Measurements from ENCODE around the gene SIVA1.

SIVA1 gene

DNA sequence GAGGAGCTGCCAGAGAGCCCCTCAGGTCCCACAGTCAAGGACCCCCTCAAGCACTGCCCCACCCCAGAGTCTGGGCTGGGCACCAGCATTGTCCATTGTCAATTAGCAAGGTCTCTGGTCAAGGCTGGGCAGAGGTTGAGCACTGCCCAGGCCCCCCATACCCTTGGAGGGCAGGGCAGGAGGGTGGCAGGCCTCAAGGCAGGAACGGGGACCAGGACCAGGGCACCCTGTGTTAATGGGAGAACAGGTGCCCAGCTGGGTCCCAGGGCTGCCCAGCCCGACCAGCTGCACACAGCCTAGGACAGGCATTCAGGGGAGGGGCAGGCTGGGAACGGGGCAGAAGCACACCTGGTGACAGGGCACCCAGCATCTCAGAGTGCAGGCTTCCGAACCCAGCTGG, 18.4 kb downstream of the SIVA1 start:
- DNase-seq (ENCODE audit: low read depth in 2 of 2) = no peak

DNA sequence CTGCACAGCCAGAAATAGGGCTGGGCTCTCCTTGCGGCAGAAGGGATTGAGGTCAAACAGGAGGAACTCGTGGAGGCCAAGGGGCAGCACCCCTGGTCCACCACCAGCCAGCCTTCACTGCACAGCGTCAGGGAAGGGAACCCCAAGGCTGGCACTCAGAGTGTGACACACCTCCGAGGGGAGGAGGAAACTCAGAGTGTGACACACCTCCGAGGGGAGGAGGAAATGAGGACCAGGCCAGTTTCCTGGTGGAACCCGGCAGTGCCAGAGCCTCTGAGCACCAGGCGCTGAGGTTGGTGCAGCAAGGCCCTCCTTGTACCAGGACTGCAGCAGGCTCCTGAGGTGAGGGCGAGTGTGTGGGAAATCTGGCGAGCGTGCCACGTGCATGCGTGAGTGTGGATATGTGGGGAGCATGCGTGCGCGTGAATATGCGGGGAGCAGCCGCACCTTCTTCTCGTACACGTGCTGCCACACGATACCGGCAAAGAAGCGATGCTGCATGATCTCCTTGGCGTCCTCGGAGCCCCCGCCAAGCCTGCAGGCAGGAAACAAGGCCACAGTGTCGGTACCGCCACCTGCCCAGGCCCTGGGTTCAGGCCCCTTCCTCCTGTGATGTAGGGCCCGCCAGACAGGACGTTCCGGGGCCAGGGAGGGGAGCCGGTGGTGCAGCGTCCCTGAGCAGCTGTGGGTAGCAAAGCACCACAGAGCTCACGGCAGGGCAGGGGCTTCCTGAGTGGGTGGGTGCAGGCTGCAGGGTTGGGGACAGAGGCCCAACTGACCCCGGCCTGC, 19.2 kb downstream of the SIVA1 start:
- DNase-seq (ENCODE audit: low read depth in 2 of 2) = no peak

DNA sequence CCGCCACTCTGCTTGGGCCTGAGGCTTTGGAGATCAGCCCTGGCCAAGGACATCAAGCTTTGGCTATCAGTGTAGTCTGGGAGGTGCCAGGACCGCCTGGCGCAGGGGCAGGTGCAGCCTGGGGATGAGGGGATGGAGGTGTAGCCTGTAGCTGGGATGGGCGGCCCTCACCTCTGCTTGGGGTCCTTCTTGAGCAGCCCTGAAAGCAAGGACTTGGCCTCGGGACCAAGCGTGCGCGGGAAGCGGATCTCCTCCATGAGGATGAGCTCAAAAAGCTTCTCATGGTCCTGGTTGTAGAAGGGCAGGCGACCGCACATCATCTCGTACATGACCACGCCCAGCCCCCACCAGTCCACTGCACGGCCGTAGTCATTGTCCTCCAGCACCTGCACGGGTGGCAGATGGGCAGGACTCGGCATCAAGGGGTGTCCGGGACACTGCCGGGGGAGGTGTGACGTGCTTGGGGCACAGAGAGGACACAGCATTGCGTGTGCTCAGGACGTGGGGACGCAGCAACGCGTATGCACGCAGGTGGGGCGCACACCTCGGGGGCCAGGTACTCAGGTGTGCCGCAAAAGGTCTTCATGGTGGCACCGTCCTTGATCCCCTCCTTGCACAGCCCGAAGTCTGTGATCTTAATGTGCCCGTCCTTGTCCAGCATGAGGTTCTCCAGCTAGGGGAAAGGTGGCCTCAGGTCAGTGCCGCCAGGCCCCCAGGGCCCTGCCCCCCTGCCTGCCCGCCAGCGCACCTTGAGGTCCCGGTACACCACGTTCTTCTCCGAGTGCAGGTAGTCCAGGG, 20.0 kb downstream of the SIVA1 start:
- no peak for DNase-seq (ENCODE audit: low read depth in 2 of 2)

DNA sequence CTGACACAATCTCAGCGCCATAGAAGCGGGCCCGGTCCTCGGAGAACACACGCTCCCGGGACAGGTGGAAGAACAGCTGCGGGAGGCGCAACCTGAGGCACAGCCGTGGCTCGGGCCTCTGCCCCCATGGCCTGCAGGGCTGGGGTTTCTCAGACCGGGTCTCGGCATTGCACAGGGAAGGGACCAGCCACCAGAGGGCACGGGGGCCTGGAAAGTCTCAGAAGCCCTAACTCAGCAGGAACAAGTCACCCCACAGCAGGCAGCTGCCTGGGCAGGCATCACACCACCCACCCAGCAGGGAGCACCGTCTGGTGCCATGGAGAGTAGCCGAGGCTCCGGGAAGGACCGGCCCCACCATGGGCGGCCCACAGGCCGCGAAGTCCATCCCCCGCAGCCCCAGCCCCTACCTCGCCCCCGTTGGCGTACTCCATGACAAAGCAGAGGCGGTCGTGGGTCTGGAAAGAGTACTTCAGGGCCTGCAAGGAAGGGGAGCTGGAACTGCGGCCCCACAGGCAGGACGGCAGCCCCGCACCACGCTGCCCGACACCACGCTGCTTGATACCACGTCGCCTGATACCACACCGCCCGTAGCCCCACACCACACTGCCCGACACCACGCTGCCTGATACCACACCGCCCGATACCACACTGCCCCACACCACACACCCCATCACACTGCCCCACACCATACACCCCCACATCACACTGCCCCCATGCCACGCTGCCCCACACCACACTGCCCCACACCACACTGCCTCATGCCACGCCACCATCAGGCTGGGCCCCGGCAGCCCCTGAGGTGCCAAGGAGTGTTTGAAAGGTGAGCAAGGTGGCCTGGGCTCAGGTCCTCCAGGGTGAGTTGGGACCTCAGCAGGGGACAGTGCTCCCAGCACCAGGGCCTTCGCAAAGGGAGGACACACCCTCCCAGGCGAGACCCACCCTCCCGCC, 20.8 kb downstream of the SIVA1 start:
- DNase-seq (ENCODE audit: low read depth in 2 of 2) = no peak

DNA sequence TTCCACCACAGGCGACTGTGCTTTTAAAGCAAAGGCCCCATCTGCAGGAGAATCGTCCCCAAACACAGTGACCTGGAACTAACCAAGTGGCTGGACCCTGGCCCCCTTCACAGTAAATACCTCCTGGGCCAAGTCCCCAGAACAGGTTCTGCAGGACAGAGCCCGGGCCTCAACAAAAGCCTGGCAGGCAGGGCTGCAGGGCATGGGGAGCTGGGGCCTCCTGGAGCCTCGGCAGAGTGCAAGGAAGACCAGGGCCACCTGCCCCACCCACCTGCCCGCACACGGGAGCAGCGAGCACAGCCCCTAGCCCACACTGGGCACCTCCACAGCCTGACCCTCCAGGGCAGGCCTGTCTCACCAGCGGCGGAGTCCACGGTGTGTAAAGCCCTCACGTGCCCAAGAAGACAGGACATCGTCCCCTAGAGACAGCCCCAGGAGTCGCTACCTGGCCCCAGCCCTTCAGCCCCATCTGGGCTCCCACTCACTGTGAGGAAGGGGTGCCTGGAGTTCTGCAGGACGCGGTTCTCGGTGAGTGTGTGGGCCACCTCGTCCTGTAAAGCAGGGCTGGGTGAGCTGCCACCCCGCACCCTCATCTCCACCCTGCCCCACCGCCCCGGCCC, 21.6 kb downstream of the SIVA1 start:
- DNase-seq (ENCODE audit: low read depth in 2 of 2) = no peak

DNA sequence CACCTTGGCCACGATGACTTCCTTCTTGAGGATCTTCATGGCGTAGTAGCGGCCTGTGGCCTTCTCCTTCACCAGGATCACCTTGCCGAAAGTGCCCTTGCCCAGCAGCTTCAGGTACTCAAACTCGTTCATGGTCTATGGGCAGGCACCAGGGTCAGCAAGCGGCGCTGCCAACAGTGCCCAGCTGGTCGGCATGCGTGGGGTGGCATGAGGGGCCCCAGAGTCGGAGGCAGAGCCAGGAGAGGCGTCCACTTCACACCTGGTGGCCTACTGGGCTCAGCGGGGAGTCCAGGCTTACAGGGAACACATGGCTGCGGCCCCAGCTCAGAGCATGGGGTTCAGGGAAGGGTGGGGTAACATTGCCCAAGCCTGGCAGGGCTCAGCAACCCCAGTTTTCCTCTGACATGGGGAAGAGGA, 22.1 kb downstream of the SIVA1 start:
- DNase-seq (ENCODE audit: low read depth in 2 of 2) = no peak

DNA sequence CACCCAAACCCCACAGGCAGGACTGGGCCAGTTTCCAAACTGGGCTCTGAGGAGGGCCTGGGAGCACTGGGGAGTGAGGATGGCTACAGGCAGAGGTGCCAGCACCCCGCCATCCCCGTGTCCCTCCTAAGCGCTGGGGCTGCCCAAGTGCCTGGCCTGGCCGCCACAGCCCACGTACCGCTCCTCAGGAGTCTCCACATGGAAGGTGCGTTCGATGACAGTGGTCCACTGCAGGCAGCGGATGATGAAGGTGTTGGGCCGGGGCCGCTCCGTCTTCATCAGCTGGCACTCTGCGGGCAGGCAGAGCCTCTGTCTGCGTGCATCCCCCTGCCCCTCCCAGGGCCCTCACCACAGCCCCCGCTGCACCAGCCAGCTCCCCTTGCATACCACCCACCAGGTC, 23.5 kb downstream of the SIVA1 start:
- no peak for DNase-seq (ENCODE audit: low read depth in 2 of 2)

DNA sequence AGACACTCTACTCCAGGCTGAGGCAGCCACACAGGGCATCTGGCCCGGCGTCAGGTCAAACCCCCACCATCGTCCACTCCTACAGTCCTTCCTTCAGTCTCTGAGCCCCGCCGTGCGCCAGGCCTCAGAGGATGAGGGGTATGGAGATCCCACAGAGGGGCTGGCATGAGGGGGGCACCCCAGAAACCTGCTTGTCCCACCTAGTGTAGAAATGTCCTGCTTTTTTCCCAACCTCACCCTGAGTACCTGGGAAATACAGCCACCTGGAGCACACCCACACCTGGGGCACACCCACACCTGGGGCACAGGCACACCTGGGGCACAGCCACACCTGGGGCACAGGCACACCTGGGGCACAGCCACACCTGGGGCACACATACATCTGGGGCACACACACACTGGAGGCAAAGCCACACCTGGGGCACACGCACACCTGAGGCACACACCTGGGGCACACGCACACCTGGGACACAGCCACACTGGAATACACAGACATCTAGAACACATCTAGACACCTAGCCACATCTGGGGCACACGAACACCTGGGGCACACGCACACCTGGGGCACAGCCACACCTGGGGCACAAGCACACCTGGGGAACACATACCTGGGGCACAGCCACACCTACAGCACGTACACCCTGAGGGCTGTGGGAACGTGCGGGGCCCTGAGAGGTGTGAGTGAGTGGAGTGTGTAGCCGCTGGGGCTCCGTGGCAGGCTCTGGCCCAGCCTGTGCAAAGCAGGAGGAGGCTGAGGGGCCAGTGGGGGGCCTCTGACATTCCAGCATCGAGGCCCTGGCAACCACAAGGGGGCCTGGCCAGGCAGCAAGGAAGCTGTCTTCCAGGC, 24.2 kb downstream of the SIVA1 start:
- DNase-seq (ENCODE audit: low read depth in 2 of 2) = no peak

DNA sequence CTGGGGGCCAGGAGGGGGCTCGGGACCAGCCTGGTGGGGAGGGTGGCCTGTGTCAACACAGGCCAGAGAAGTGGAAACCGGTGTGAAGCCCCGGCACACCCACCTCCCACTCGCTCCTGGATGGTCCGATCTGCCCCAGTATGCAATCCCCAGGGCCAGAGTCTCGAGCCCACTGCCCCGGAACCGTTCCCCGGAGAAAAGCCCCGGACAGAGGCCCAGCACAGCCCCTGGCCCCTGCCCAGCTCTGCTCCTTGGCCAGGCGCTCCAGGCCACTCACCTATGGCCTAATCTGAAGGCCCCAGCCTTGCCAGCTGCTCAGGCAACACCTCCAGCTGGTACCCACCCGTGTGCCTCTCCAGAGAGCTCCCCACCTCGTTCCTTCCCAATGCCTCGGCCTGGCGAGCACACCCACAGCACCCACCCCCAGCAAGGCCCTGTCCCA, 24.9 kb downstream of the SIVA1 start:
- DNase-seq (ENCODE audit: low read depth in 2 of 2) = no peak

DNA sequence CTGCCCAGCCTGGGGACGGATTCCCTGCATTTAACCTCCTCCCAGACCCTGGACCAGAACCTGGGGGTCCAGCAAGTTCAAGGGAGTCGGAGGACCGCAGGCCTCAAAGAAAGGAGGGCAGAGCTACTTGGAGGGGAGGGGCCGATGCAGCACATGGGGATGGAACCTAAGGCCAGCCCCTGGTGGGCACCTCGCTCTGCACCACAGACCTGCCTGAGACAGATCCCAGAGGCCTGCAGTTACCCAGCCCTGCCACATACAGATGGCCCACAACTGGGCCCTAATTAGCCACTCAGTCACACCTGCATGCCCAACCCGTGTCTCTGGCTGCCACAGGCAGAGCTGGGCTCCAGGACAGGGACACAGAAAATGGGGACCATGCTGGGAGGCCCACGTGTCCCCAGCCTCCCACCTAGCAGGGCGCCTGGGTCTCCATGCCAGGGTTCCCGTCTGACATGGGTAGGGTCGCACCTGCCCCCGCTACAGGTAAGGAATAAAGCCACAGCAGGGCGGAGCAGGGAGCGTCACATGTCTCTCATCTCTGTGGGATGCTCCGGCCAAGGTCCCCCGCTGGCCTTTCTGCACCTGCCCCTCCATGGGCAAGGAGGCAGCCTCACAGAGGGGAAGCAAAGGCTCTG, 25.9 kb downstream of the SIVA1 start:
- no peak for DNase-seq (ENCODE audit: low read depth in 2 of 2)

DNA sequence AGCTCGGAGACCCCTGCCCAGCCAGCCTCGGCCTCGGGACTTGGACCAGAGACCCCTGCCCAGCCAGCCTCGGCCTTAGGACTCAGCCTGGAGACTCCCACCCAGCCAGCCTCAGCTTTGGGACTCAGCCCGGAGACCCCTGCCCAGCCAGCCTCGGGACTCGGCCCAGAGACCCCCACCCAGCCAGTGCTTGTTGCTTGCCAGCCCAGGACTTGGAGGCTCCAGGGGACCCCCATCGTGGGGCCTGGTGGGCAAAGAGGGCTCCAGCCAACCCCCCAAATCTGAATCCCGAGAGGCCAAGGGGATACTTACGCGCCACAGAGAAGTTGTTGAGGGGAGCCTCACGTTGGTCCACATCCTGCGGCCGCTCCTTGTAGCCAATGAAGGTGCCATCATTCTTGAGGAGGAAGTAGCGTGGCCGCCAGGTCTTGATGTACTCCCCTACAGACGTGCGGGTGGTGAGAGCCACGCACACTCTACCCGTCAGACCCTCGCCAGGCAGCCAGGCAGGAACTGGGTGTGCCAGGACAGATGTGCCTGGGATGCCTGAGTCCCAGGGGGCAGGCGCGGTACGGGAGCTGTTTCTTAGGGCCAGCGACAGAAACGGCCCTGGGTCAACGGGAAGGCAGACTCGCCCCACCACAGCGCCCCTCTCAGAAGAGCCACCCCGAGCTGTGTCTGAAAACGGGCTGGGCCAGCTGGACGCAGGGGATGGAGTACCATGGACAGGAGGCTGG, 27.0 kb downstream of the SIVA1 start:
- DNase-seq (ENCODE audit: low read depth in 2 of 2) = no peak

DNA sequence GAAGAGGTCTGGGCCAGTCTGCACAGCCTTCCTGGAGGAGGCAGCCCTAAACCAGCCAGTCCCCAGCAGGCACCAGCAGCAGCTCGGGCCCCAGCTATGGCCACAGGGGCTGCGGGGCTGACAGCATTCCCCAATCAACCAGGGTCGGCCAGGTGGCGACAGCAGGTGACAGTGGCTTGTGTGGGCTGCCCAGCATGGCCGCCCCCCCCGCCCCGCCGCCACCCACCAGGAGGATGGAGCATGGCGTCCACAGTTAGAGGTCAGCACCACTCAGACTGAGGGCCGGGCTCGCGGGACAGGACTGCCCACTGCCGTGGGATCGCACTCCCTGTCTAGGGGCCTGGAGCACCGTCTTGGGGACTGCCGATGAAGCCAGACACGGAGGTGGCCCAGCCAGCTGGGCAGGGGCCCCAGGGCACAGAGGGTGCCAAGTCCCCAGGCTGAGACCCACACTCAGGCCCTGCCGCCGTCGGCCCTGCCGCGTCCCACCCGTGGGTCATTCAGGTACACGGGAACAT, 27.6 kb downstream of the SIVA1 start:
- DNase-seq (ENCODE audit: low read depth in 2 of 2) = no peak

DNA sequence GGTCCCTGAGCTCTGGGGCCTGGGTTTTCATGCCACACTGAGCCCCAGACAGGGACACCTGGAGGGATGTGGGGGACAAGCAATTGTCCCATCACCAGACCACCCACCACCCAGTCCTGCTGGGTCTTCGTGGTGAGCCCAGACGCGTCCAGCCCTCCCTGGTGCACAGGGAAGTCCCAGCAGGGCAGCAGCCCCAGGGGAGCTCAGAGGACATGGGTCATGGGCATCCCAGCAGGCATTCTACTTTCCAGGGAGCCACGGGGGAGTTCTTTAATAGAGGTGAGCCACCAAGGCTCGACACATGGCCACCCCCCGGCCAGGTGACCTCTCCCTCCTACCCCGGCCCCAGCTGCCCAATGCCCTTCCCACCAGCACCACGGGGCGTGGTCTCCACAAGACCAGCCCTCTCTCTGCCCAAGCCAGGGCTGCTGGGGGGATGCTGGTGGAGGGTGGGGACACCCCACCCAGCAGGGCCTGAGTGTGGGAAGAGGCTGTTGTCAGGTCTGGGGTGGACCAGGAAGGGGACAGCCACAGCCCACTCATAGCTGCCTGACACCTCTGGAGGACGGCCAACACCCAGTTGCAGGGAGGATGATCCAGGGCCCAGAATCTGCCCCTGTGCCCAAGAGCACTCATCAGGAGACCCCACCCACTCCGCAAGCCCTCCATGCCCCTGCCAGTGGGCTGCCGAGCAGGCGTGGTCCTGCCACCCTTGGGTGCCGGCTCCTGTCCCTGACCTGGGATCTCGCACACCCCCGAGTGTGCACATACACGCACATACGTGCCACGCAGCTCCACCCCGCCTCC, 28.5 kb downstream of the SIVA1 start:
- DNase-seq (ENCODE audit: low read depth in 2 of 2) = no peak

DNA sequence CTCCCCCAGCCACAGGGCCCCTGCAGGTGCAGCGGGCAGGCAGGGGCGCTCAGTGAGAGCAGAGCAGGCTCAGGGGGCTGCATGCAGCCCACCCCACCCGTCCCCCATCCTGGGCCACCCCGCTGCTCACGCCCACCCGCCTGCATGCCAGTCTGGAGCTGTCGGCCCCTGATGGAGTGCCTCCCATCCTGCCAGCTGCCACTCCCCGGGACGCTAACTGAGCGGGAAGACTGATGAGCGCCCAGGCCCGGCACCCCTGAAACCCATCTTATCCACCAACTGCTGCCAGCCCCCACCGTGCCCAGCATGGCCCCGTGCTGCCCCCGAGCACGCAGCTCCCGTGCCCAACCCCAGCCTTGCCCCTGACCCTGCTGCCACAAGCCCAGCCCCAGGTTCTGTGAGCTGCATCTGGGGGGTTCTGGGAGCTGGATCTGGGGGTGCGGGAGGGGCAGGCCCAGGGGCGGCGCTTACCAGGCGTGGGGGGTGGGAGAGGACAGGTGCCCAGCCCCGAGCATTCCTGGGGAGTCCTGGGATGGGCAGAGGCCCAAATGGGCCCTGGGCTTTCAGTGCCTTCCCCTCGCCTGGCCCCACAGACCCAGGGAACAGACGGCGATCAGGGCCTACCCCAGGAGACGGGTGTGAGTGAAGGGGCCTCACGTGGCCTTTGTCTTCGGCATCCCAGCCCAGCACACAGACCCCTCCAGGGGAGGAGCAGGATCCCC, 29.3 kb downstream of the SIVA1 start:
- DNase-seq (ENCODE audit: low read depth in 2 of 2) = no peak

DNA sequence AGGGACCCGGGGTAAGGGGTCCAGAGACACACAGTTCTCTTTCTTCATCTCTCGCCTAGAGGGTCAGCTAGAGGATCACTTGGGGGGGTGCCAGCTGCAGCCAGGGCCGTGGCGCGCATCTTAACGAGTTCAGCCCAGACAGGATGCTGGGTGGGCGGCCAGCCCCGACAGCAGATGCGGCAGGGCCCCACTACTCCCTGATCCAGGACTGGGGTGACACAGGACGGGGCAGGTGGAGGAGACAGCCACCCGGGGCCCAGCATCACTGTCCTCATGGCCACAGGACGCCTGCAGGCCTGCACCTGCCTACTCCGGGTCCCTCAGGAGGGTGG, 29.8 kb downstream of the SIVA1 start:
- DNase-seq (ENCODE audit: low read depth in 2 of 2) = no peak

DNA sequence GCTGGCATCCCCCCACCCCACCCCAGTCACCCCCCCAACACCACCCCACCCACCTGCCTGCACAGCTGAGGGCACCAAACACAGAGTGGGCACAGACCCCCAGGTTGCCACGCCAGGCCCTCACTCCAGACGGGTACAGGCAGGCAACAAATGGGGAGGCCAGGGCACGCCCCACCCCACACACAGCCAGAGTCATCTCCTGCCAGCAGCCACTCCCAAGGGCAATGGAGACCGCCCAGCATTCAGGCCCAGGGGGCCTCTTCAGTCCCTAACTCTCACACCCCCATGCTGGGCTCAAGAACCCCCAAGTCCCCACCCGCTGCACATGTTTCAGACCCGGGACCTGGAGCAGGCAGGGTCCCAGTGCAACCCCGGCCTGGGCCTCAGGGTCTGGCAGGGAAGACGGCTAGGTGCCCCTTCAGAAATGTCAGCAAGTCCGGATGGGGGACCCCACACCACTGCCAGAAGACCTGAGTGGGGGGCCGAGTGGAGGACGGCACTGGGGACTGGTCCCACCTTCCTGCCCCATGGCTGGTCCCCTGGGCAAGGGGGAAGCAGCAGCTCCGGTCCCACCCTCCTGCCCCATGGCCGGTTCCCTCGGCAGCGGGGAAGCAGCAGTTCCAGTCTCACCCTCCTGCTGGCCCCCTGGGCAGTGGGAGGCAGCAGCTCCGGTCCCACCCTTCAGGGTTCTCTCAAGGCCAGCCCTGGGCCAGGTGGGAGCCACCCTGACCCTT, 30.7 kb downstream of the SIVA1 start:
- no peak for DNase-seq (ENCODE audit: low read depth in 2 of 2)

DNA sequence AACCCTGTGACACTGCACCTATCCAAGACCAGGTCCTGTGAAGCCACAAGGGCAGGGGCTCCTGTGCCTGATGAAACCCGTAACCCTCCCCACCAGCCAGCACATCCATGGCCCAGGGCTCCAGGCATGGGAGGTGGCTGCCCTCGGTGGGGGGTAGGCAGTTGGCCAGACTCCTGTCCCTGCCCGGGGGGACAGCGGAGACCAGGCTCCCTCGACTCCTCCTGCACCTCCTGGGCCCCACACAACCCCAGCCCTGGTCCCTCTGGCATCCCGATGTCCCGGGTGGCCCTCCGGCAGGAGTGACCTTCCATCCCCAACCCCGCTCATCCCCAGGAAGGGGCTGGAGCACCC, 31.2 kb downstream of the SIVA1 start:
- DNase-seq (ENCODE audit: low read depth in 2 of 2) = no peak
